ENCODE data around the gene PIKFYVE.

- no peak for TF ChIP-seq POLR2A (IDR thresholded peaks at IDR 0.05; ENCODE audit: low read length)
- no peak for TF ChIP-seq GATA1 (IDR thresholded peaks at IDR 0.05; ENCODE audit: low read depth, low read length)
Measured at GRCh38 chr2:208350610-208351009, 84.6 kb downstream of the PIKFYVE start.
